Measurements from ENCODE around the gene LGALSL.

Gene LGALSL

DNA sequence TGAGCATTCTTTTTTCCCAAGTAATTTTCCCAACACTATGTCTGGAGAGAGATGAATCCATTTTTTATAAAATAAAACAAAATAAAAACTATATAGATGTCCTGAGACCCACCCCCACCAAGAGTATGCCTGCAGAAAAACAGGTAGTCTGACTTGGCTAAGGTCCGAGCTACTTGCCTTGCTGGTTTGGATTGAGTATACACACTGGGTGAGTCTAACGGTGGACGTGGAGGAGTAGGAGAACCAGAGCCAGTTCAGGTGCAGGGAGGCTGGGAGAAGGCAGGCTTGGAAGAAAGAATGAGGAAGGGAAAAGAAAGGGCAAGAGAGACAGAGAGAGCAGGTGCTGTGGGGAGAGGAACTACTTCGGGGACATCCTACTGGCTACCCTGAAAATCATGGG is 48.9 kb downstream of the LGALSL start:
- Histone ChIP-seq H3K27me3 (ENCODE audit: insufficient read depth, low read length, poor library complexity, severe bottlenecking) (peaks cover 23% of the 10 kb centered on the region), H4K20me1 (ENCODE audit: insufficient read depth, low read length, poor library complexity, severe bottlenecking) (no peaks in the 10 kb centered on the region), H2AFZ (ENCODE audit: low read length) (no peak overlapping the region), H3K4me3 (ENCODE audit: low read length, poor library complexity, severe bottlenecking) (no peak overlapping the region), H3K9me2 (replicated peaks; ENCODE audit: low read depth, low read length) (no peaks in the 10 kb centered on the region), H3K9me3 (ENCODE audit: insufficient read depth, low read depth, low read length) (no peaks in the 10 kb centered on the region), H3K36me3 (ENCODE audit: insufficient read depth, low read length) (no peaks in the 10 kb centered on the region), H3K4me1 (ENCODE audit: insufficient read depth, low read length, poor library complexity, severe bottlenecking) (no peaks in the 10 kb centered on the region), H3K4me2 (ENCODE audit: low read depth, low read length, poor library complexity, severe bottlenecking) (no peak overlapping the region), H3K79me2 (ENCODE audit: insufficient read depth, low read length) (no peaks in the 10 kb centered on the region), H3F3A (ENCODE audit: low read depth) (no peaks in the 10 kb centered on the region), H3K9ac (ENCODE audit: low read depth, low read length, poor library complexity, severe bottlenecking) (no peak overlapping the region)
- TF ChIP-seq, protein P1, sequence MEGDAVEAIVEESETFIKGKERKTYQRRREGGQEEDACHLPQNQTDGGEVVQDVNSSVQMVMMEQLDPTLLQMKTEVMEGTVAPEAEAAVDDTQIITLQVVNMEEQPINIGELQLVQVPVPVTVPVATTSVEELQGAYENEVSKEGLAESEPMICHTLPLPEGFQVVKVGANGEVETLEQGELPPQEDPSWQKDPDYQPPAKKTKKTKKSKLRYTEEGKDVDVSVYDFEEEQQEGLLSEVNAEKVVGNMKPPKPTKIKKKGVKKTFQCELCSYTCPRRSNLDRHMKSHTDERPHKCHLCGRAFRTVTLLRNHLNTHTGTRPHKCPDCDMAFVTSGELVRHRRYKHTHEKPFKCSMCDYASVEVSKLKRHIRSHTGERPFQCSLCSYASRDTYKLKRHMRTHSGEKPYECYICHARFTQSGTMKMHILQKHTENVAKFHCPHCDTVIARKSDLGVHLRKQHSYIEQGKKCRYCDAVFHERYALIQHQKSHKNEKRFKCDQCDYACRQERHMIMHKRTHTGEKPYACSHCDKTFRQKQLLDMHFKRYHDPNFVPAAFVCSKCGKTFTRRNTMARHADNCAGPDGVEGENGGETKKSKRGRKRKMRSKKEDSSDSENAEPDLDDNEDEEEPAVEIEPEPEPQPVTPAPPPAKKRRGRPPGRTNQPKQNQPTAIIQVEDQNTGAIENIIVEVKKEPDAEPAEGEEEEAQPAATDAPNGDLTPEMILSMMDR (conservative IDR thresholded peaks at IDR 0.05; ENCODE audit: low read length), result no peak
- no peak for TF ChIP-seq EZH2phosphoT487 (IDR thresholded peaks at IDR 0.05; ENCODE audit: borderline replicate concordance)

GRCh38 chr2:64504774-64505720 is 51.1 kb downstream of the LGALSL start:
- Histone ChIP-seq H3K79me2 (ENCODE audit: insufficient read depth, low read length) (no peaks in the 10 kb centered on the region), H3F3A (ENCODE audit: low read depth) (no peaks in the 10 kb centered on the region), H3K9me3 (ENCODE audit: insufficient read depth, low read depth, low read length) (no peaks in the 10 kb centered on the region), H3K27me3 (ENCODE audit: insufficient read depth, low read length, poor library complexity, severe bottlenecking) (peaks cover 1% of the 10 kb centered on the region), H4K20me1 (ENCODE audit: insufficient read depth, low read length, poor library complexity, severe bottlenecking) (no peaks in the 10 kb centered on the region), H2AFZ (ENCODE audit: low read length) (no peak overlapping the region), H3K9me2 (replicated peaks; ENCODE audit: low read depth, low read length) (no peaks in the 10 kb centered on the region), H3K36me3 (ENCODE audit: insufficient read depth, low read length) (no peaks in the 10 kb centered on the region), H3K4me3 (ENCODE audit: low read length, poor library complexity, severe bottlenecking) (no peak overlapping the region), H3K4me2 (ENCODE audit: low read depth, low read length, poor library complexity, severe bottlenecking) (no peak overlapping the region), H3K4me1 (ENCODE audit: insufficient read depth, low read length, poor library complexity, severe bottlenecking) (no peaks in the 10 kb centered on the region), H3K9ac (ENCODE audit: low read depth, low read length, poor library complexity, severe bottlenecking) (no peak overlapping the region)
- no peak for TF ChIP-seq EZH2phosphoT487 (IDR thresholded peaks at IDR 0.05; ENCODE audit: borderline replicate concordance)
- TF ChIP-seq, protein P1 (conservative IDR thresholded peaks at IDR 0.05; ENCODE audit: low read length), result no peak

- Histone ChIP-seq H3K9me2 (replicated peaks; ENCODE audit: low read depth, low read length) (no peaks in the 10 kb centered on the region), H3K9ac (ENCODE audit: low read depth, low read length, poor library complexity, severe bottlenecking) (no peak overlapping the region), H3K4me1 (ENCODE audit: insufficient read depth, low read length, poor library complexity, severe bottlenecking) (no peaks in the 10 kb centered on the region), H2AFZ (ENCODE audit: low read length) (no peak overlapping the region), H3K4me3 (ENCODE audit: low read length, poor library complexity, severe bottlenecking) (no peak overlapping the region), H3F3A (ENCODE audit: low read depth) (no peaks in the 10 kb centered on the region), H4K20me1 (ENCODE audit: insufficient read depth, low read length, poor library complexity, severe bottlenecking) (no peaks in the 10 kb centered on the region), H3K36me3 (ENCODE audit: insufficient read depth, low read length) (no peaks in the 10 kb centered on the region), H3K9me3 (ENCODE audit: insufficient read depth, low read depth, low read length) (no peaks in the 10 kb centered on the region), H3K79me2 (ENCODE audit: insufficient read depth, low read length) (no peaks in the 10 kb centered on the region), H3K4me2 (ENCODE audit: low read depth, low read length, poor library complexity, severe bottlenecking) (no peak overlapping the region), H3K27me3 (ENCODE audit: insufficient read depth, low read length, poor library complexity, severe bottlenecking) (no peaks in the 10 kb centered on the region)
- no peak for TF ChIP-seq EZH2phosphoT487 (IDR thresholded peaks at IDR 0.05; ENCODE audit: borderline replicate concordance)
- TF ChIP-seq, protein P1 (conservative IDR thresholded peaks at IDR 0.05; ENCODE audit: low read length), result no peak
Observed at GRCh38 chr2:64506686-64507085, 52.7 kb downstream of the LGALSL start.

Measured in Loucy (cell line).